H1 (cell line): ENCODE results near the gene AMT. TPM values are rescaled to one million over a fixed set of nuclear protein-coding genes. Genes with fewer than 3 reads are reported as not detected.

Source experiments
- CEBPB ChIP-seq: IDR thresholded peaks from 2 replicates; pipeline ENCODE4 v1.6.1; 2012; ENCODE audit warnings: low read depth, low read length
- EP300 ChIP-seq, 2 experiments: IDR thresholded peaks; 1 replicate in 1 of 2; 2 replicates in 1 of 2; pipeline ENCODE4 v1.6.1; 2011 to 2012; ENCODE audit warnings: low read depth in 2 of 2, low read length in 2 of 2, mild to moderate bottlenecking in 2 of 2, borderline replicate concordance in 1 of 2, inconsistent platforms in 1 of 2, moderate library complexity in 1 of 2
- KDM4A ChIP-seq: IDR thresholded peaks from one replicate; pipeline ENCODE4 v1.7.1; 2012; ENCODE audit warnings: low read depth, mild to moderate bottlenecking, moderate library complexity, low read length, inconsistent platforms; ENCODE audit not compliant: severe bottlenecking
- KDM5A ChIP-seq: fragments of 200-600 bp; IDR thresholded peaks from 2 replicates; pipeline ENCODE4 v1.7.1; 2012; ENCODE audit warnings: mild to moderate bottlenecking, low read length, inconsistent platforms, mixed read lengths
- NANOG ChIP-seq: IDR thresholded peaks from 2 replicates; pipeline ENCODE4 v1.6.1; 2011; ENCODE audit warnings: low read length, low read depth, mild to moderate bottlenecking, inconsistent platforms; ENCODE audit not compliant: insufficient read depth, poor library complexity, severe bottlenecking
- PHF8 ChIP-seq: fragments of 200-600 bp; sonication (generic); conservative IDR thresholded peaks from 2 replicates; pipeline ENCODE4 v1.7.1; 2012; ENCODE audit warnings: low read depth, mild to moderate bottlenecking, inconsistent platforms, low read length, moderate library complexity
- SIN3A ChIP-seq, 2 experiments: IDR thresholded peaks in 1 of 2; conservative IDR thresholded peaks in 1 of 2; 2 replicates each; pipeline ENCODE4 v1.6.1; 2011 to 2012; ENCODE audit warnings: low read length in 2 of 2, improper control_type of control experiment in 1 of 2, low read depth in 1 of 2, mild to moderate bottlenecking in 1 of 2
- polyA plus RNA-seq, 7 experiments: library from polyadenylated mRNA; depleted of rRNA in 3 of 7; stranded (reverse) in 5 of 7; unstranded in 2 of 7; fragments of >200 nt in 5 of 7; fragments of 200-250 nt in 2 of 7; gene quantifications; 1 replicate in 5 of 7; 2 replicates in 1 of 7; 4 replicates in 1 of 7; pipeline versions ENCODE4 v1.2.1 to v1.2.3, GENCODE V29; 2011 to 2013; ENCODE audit warnings: missing spikeins in 2 of 7, mixed read lengths in 2 of 7
- total RNA-seq: library from RNA; stranded (reverse); fragmentation: NEBNext Ultra II Directional; extraction: Animal tissue kit (Norgen Biotek cat#: 25700); gene quantifications from 2 replicates; pipeline ENCODE4 v1.2.1, GENCODE V29; 2021
- TF ChIP-seq, protein P1 (sequence below): IDR thresholded peaks from 2 replicates; pipeline ENCODE4 v1.6.1; 2011; ENCODE audit warnings: low read length, improper control_type of control experiment

AMT gene
- total and polyA plus RNA-seq, 2 of the 8 experiments (the other 6 are each of a cell fraction or from before 2014, with no cell fraction given): 46.5 to 92.4 TPM

DNA sequence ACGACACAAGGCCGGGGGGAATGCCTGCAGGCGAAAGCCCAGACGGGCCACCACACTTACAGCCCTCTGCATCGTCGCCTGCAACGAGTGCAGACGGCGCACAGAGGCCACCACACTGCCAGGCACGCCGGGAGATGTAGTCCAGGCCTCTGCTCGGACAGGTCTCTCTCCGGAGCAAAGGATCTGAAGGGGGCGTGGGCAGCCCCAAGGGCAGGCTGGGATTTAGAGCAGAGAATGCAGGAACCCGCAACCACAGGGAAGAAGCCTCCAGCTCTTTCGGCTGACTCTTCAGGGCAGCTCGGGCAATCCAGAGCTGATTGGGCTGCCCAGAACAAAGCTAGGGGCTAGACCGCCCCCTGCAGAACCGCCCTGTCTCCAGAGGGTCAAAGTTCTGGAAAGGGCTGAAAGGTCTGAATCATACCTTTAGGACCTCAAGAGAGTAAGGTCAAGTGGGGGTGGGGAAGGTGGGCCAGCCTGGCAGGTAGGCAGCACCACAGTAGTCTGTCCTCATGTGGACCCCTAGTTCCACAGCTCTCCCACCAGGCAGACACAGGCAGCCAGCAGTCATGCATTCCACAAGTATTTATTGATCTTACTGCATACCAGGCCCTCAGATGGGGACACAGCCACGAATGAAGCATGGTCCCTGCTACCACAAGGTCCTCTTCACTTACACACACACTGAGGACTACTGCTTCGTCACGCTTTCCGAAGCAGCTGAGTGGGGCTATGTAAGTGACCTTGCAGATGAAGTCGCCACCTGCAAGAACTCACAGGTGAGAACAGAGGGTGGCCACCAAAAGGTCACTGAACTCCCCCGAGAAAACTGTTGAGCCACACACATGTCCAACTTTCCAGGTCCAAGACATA lies at the start of gene AMT (continued):
- TF ChIP-seq CEBPB: no peak
- TF ChIP-seq PHF8: no peak
- TF ChIP-seq, protein P1, sequence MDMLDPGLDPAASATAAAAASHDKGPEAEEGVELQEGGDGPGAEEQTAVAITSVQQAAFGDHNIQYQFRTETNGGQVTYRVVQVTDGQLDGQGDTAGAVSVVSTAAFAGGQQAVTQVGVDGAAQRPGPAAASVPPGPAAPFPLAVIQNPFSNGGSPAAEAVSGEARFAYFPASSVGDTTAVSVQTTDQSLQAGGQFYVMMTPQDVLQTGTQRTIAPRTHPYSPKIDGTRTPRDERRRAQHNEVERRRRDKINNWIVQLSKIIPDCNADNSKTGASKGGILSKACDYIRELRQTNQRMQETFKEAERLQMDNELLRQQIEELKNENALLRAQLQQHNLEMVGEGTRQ: no peak
- TF ChIP-seq NANOG: no peak
- TF ChIP-seq SIN3A (conservative IDR thresholded peaks at IDR 0.05 in 1 of 2, IDR thresholded peaks at IDR 0.05 in 1 of 2; ENCODE audit: low read depth in 1 of 2, low read length in 2 of 2): peak; percentile 4 to 96; a peak in 2 of 4 replicates
- TF ChIP-seq KDM4A: peak; percentile 95
- no peak for TF ChIP-seq EP300 (IDR thresholded peaks at IDR 0.05; ENCODE audit: borderline replicate concordance in 1 of 2, low read depth in 2 of 2, low read length in 2 of 2)
- TF ChIP-seq KDM5A: no peak
